NOMO-1 treated with DMSO at 0.1 percent for 48 hours (cell line): ENCODE measurements around the gene ACACA.

Source experiments
- DNase-seq: peaks from one replicate; lab custom pipeline; 2025; ENCODE audit not compliant: unreplicated experiment; lab: John Stamatoyannopoulos, UW

ACACA gene

DNA sequence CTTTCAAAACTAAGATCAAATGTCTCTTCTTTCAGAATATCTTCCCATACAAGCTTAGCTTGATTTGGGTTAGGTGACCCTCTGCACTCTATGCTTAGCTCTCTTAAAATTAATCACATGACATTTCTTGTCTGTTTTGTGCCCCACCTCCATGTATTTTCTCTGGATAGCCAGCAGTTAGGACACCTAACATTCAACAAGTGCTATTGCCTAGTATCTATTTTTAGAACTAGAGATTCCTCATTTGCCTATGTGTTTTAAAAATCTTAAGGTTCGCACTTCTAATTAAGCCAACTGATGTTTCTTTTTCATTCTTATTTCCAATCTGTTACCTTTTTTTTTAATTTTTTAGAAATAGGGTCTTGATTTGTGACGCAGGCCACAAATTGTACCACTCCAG, 160.6 kb downstream of the ACACA start:
- DNase-seq: no peak

DNA sequence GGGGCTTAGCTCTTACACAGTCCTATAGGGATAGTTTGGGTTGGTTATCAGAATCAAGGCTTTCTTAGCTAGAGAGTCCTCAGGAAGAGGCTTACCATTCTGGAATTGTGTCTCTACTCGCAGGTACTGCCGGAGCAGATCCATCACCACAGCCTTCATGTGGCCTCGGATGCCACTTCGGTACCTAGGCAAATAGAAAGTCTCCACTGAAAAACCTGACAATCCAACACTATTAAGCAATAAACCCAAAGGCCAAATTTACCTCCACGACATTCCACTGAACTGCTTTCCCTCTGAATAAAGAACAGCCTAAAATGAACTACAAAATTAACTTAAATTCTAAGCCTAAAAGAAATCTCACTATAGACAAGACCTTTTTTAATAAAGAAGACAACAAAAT, 166.3 kb downstream of the ACACA start:
- no peak for DNase-seq

DNA sequence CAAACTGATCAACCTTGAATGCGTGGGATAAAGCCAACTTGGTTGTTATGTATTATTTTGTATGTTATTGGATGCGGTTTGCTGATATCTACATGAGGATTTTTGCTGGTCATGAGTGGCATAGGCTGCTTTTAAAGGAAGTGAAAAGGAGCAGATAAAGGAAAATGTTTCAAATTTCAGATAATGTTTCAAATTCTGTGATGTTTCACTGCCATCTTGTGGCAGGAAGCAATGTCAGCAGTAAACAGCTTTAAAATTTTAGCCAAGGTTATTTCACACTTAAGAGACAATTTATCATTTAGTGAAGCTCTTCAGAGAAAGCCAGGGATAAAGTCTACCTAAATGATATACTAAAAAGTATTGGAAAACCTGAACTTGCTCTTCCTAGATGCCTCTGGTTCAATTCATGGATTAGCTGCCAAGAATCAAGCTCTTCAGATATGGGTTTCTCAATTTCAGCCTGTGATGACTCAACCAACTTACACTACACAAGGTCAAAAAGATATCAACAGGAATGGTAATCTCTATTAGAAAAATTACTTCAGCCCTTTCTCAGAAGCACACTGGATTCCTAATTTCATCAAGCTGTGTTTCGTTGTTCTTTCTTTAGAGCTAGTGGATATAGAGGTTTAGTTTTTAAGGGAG, 166.8 kb downstream of the ACACA start:
- peak; percentile 16 for DNase-seq

DNA sequence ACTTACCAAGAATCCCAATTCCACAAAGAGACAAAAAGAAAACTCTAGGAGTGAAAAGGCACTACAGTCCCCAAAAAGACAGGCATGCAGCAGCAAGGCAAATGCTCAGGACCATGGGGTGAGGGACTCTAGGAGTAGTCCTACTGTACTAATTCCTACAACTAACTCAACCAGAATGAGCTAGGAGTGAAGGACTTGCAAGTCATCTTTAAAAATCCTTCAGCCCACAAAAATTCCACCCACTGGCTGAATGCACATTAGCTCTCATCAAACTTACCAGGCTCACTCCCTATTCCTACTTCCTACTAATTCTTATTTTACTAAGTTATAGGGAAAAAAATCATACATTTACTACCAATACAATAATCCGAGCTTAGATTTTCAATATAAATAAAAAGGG, 172.5 kb downstream of the ACACA start:
- no peak for DNase-seq

DNA sequence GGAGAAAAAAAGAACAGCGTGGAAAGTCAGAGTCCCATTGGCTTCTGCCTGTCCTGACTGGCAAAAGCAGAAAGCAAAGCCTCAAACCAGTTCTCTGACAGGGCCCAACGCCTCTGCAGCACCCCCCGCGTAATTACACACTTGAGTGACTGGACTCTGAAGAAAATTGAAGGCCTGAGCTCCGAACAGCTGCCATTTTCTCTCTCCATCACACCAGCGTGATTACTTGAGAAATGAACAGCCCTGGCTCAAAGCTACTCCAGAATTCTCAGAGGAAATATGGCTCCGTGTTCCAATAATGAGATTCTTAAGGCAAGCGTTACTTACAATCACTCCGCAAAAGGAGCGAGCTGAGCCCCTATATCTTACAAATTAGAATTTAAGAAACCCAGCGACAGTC, 173.6 kb downstream of the ACACA start:
- no peak for DNase-seq

DNA sequence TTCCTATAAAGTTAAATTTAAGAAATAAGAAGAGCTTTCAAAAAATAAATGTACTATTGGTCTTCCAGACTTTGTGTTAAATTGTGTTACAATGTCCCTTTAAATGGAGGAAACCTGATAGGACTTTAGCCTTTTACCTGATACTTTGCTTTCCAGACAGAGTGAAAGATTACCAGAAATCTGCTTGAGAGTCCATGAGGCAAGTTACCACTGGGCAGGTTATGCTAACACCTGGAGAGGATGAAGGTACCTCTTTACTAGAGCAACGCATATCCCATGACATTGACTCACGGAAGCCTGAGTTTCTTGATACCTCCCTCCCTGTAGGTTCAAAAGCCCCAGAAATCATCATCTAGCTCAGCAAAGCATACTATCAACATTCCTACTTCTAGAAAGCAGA, 174.7 kb downstream of the ACACA start:
- no peak for DNase-seq

DNA sequence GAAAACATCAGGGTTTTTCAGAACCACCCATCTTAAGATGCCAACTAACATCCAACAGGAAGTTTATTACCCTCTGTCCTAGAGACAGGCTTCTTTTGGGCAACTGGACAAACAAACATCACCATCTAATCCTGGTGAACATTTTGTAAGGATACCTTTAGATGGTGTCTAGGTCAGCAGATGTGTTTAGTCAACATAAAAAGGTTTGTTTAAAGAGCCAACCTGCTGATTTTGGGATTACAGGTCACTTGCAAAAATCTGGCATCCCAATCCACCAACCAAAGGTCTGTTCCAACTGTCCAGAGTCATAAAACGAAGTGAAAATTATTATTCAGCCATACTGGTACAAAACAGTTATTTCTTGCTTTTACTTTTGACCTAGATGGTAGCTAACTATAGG, 176.0 kb downstream of the ACACA start:
- no peak for DNase-seq

DNA sequence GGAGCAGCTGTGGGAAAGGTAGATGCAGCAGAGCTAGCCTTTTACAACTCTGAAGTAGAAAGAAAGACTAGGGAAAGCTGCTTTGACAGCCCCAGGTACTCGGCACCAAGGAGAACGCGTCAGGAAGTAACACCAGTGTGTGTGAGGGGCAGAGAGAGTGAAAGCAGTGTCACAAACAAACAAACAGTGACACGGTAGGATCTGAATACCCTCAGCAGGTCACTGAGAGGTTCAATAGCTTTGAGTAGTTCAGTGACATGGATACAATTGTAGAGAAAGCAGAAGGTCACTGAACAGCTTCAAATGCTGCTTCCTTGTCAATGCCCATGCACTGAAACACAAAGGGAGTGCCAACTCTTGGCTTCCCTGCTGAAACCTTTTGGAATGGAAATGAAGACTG, 181.2 kb downstream of the ACACA start:
- no peak for DNase-seq

DNA sequence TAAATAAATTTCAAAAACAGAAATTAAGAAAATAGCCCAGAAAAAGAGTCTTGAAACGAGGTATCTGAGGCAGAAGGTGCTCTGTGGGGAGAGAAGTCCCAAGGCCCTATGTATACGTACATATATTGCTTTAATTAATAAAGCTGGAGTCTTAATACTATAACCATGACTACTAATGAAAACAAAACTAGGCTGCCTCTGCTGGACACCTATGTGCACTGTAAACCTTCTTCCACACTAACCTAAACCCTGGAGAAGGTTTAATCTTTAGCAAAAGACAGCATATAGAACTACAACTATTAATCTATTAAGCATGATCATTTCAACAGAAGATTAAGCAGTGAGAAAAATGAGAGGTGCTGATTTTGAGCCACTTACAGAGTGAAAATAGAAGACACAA, 184.8 kb downstream of the ACACA start:
- no peak for DNase-seq

DNA sequence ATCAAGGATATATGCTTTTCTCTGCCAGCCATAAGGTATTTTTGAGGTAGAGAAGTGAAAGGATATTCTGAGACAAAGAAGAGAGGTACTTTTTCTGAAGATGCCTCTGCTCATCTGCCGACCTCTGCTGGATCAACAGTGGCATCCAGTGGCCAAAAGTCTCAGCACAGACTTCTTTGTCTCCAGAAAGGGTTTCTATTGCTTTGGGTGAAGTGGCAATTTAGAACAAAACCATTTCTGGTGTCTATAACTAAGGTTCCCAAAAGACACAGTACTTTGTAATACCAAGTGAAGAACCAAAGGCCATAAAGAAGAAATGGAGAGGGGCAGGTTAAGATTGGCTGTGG, 186.1 kb downstream of the ACACA start:
- no peak for DNase-seq

GRCh38 chr17:37219876-37220606, 186.6 kb downstream of the ACACA start:
- no peak for DNase-seq

DNA sequence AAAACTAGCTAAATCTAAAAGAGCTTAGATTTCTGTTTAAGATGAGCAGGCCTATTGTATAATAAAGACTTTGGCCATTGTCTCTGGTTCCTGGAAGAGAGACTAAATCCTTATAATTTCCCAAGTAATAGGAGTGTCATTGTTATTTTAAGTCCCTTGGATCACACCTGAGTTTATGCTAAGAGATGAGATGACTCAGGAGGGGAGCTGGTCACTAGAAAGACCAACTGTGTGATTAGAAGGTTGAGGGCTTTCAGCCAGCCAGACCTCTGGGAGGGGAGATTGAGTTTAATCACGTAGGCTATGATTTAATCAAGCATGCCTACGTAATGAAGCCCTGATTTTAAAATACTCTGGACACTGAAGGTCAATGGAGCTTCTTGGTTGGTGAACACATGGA, 187.8 kb downstream of the ACACA start:
- no peak for DNase-seq

- no peak for DNase-seq
Measured at GRCh38 chr17:37214416-37214815, 192.2 kb downstream of the ACACA start.

GRCh38 chr17:37213927-37214326, 192.7 kb downstream of the ACACA start:
- DNase-seq: no peak

DNA sequence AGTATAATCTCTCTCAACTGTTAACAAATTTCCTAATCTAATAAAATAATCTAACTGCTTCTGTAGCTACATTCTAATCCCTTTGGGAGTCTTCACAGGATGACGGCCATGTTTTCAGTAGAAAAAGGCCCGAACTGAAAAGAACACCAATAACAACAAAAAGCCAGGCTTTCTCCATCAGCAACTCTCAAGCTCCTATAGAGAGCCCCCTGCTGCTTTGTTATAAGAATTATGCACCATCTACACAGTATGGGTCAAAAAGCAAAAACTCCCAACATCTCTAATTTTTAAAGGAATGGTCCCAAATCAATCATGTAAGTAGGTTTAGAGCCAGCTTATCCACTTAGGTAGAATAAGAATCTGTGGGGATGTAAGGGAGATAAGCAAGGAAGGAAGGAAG, 194.5 kb downstream of the ACACA start:
- no peak for DNase-seq

- DNase-seq: no peak
Measured at GRCh38 chr17:37211136-37211535, 195.5 kb downstream of the ACACA start.

GRCh38 chr17:37207103-37207502, 199.5 kb downstream of the ACACA start:
- no peak for DNase-seq

- DNase-seq: no peak
Measured at GRCh38 chr17:37206299-37206698, 200.3 kb downstream of the ACACA start.

DNA sequence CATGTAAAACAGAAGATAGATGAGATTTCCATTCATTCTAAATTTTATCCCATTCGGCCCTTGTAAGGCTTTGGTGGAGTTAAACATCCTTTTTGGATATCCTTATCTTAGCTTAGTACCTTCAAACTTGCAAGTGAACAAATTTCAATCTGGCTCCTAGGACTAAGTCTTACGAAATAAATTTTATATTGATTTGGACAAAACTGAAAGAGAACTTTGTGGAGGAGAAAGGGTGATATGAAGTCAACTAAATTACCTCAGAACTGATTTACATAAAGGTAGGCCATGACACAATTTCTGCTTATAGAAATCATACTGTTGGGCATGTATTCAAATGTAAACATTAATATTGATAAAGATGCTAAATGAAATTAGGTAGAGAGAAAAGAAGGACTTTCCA, 206.1 kb downstream of the ACACA start:
- DNase-seq: no peak

GRCh38 chr17:37197336-37197735, 209.3 kb downstream of the ACACA start:
- DNase-seq: peak; percentile 23

DNA sequence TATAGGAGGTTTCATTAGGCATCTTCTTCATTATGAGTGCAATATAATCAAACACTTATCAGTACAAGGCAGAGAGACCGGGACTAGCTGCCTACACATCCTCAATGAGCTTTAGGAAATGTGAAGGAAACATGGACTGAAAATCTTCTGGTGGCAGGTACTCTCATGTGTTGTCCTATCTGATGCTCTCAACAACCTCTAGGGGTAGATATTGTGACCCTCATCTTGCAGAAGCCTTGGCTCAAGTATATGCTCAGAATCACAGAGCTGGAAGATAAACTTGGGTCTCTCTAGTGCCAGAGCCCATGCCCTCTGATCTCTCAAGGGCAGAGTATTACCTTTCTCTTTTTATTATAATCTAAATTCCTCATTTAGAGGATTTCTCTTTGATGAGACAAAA, 212.4 kb downstream of the ACACA start:
- DNase-seq: no peak

- no peak for DNase-seq
Measured at GRCh38 chr17:37191219-37191618, 215.4 kb downstream of the ACACA start.

- DNase-seq: no peak
Measured at GRCh38 chr17:37190493-37190892, 216.1 kb downstream of the ACACA start.
